ENCODE data around the gene CAPN5.

CAPN5 gene

GRCh38 chr11:77171885-77172665, 105.3 kb downstream of the CAPN5 start:
- DNase-seq (ENCODE audit: low read depth, low spot score), result peak; percentile 50

DNA sequence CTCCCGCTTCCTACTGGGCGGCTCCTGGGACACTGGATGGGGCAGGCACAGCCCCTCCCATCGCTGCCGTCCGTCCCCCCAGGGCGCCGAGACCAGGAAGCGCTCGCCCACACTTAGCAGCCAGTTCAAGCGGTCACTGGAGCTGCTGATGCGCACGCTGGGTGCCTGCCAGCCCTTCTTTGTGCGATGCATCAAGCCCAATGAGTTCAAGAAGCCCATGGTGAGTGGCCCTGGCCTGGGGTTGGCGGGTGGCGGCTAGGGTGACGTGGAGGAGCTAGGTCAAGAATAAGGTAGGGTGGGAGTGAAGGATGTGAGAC, 105.9 kb downstream of the CAPN5 start:
- DNase-seq (ENCODE audit: low read depth, low spot score), result no peak

GRCh38 chr11:77173494-77173893, 106.7 kb downstream of the CAPN5 start:
- no peak for DNase-seq (ENCODE audit: low read depth, low spot score)

- DNase-seq (ENCODE audit: low read depth, low spot score), result no peak
Measured at GRCh38 chr11:77174559-77174958, 107.8 kb downstream of the CAPN5 start.

DNA sequence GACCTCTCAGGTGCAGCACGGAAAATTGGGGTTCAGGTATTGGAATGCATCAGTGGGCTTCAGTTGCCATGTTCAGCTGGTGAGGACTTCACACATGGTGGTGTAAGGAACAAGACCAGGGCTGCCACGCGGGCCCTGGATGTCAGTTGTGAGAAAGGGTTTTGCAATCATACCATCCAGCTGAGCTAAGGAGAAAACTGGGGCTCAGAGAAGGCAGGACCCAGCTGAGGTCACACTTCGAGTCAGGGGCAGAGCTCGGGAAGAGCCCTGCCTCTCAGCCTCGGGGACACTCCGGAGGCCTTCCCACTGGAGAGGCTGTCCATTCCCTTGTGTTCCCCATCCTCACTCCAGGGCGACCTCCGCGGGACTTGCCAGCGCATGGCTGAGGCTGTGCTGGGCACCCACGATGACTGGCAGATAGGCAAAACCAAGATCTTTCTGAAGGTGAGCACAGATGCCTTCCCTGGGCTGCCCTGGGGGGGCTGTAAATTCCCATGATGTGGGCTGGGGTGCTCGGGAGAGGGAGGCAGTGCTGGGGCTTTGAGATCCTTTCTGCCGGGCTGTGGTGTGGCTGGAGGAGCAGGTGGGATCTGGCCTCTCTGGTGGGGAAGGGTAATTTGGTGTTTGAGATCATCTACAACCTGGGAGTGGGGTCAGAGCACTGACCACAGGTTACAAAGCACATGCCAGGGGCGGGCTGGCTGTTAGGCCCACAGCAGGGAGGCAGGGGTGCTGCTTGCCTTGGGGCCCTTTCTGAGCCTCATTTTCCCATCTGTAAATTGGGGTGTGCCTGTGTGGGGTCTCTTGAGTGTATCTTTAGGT, 108.5 kb downstream of the CAPN5 start:
- no peak for DNase-seq (ENCODE audit: low read depth, low spot score)

Data from iPS DF 19.7 (cell line).